Measurements from ENCODE around the gene TGIF2. TPM values are rescaled to one million over a fixed set of nuclear protein-coding genes. Genes with fewer than 3 reads are reported as not detected.
A peak's percentile ranks its signal among the peaks of the same experiment; 100 is the strongest.

TGIF2 gene
- total and polyA plus RNA-seq, 2 of the 13 experiments (the other 11 are each of a cell fraction or from before 2014, with no cell fraction given), result 41.3 to 53.9 TPM

GRCh38 chr20:36633285-36633772 is 59.9 kb downstream of the TGIF2 start (continued):
- TF ChIP-seq ARID5B (CRISPR knock-in tag; IDR thresholded peaks at IDR 0.05), result no peak
- no peak for TF ChIP-seq MZF1 (CRISPR knock-in tag; IDR thresholded peaks at IDR 0.05; ENCODE audit: borderline replicate concordance)
- 0 out of 2 replicates have a peak, but pooled peaks have one; percentile 16 for TF ChIP-seq EED (CRISPR knock-in tag; IDR thresholded peaks at IDR 0.05)
- no peak for TF ChIP-seq PCBP1 (IDR thresholded peaks at IDR 0.05; ENCODE audit: borderline replicate concordance, low read depth, low read length)
- TF ChIP-seq ZNF773 (CRISPR knock-in tag; IDR thresholded peaks at IDR 0.05; ENCODE audit: borderline replicate concordance), result peak; percentile 42; the same call in 1 of the 2 replicates
- TF ChIP-seq ZNF782 (CRISPR knock-in tag; IDR thresholded peaks at IDR 0.05; ENCODE audit: borderline replicate concordance), result no peak
- TF ChIP-seq PBX3 (CRISPR knock-in tag; IDR thresholded peaks at IDR 0.05; ENCODE audit: borderline replicate concordance), result no peak
- TF ChIP-seq, protein P1, sequence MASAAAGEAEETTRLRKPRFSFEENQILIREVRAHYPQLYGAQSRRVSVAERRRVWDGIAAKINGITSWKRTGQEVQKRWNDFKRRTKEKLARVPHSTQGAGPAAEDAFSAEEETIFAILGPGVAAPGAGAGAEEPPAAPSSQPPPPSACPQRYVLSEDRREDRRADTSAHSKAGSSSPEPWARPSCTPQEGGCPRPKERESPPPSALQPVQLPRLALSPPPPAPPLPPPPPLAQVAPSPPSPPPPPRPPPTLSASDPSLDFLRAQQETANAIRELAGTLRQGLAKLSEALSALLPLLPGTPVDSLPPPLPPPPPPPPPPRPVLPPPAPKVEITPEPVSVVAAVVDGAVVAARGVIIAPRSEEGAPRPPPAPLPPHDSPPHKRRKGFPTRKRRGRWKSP (CRISPR knock-in tag; IDR thresholded peaks at IDR 0.05), result no peak
- no peak for TF ChIP-seq MXD1 (CRISPR knock-in tag; IDR thresholded peaks at IDR 0.05)
- no peak for TF ChIP-seq THAP8 (CRISPR knock-in tag; IDR thresholded peaks at IDR 0.05; ENCODE audit: borderline replicate concordance)
- no peak for TF ChIP-seq RFX3 (CRISPR knock-in tag; IDR thresholded peaks at IDR 0.05)
- TF ChIP-seq, protein P2, sequence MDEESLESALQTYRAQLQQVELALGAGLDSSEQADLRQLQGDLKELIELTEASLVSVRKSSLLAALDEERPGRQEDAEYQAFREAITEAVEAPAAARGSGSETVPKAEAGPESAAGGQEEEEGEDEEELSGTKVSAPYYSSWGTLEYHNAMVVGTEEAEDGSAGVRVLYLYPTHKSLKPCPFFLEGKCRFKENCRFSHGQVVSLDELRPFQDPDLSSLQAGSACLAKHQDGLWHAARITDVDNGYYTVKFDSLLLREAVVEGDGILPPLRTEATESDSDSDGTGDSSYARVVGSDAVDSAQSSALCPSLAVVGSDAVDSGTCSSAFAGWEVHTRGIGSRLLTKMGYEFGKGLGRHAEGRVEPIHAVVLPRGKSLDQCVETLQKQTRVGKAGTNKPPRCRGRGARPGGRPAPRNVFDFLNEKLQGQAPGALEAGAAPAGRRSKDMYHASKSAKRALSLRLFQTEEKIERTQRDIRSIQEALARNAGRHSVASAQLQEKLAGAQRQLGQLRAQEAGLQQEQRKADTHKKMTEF (CRISPR knock-in tag; IDR thresholded peaks at IDR 0.05), result no peak
- TF ChIP-seq ZNF841 (CRISPR knock-in tag; IDR thresholded peaks at IDR 0.05; ENCODE audit: borderline replicate concordance), result no peak
- no peak for TF ChIP-seq CCDC6 (CRISPR knock-in tag; IDR thresholded peaks at IDR 0.05)
- no peak for TF ChIP-seq ZKSCAN8 (CRISPR knock-in tag; IDR thresholded peaks at IDR 0.05; ENCODE audit: borderline replicate concordance)
- no peak for TF ChIP-seq ZSCAN9 (CRISPR knock-in tag; IDR thresholded peaks at IDR 0.05; ENCODE audit: borderline replicate concordance)
